ENCODE measurements around the gene MAPKAPK5.
"Not testable (repeated sequence)": the region's sequence is repeated elsewhere in the genome, so short reads cannot be mapped to it uniquely, and the experiment has no call there.

Gene MAPKAPK5

GRCh38 chr12:111828338-111828979, 13.6 kb upstream of the MAPKAPK5 start:
- no peak for DNase-seq (ENCODE audit: low read depth)

GRCh38 chr12:111829635-111830034, 12.4 kb upstream of the MAPKAPK5 start:
- not testable (repeated sequence) for DNase-seq (ENCODE audit: low read depth)

GRCh38 chr12:111834740-111835386, 7.2 kb upstream of the MAPKAPK5 start:
- DNase-seq (ENCODE audit: low read depth), result not testable (repeated sequence)

- not testable (repeated sequence) for DNase-seq (ENCODE audit: low read depth)
These were observed 6.4 kb upstream of the MAPKAPK5 start for GRCh38 chr12:111835531-111836181.

- DNase-seq (ENCODE audit: low read depth), result no peak
These were observed 3.7 kb upstream of the MAPKAPK5 start for GRCh38 chr12:111838353-111838752.

GRCh38 chr12:111840807-111841206, 1.2 kb upstream of the MAPKAPK5 start:
- no peak for DNase-seq (ENCODE audit: low read depth)

- DNase-seq (ENCODE audit: low read depth), result no peak
These were observed 735 bp upstream of the MAPKAPK5 start for GRCh38 chr12:111841236-111841749.

- DNase-seq (ENCODE audit: low read depth), result no peak
These were observed 748 bp downstream of the MAPKAPK5 start for GRCh38 chr12:111842556-111843396.

GRCh38 chr12:111846016-111846415, 4.0 kb downstream of the MAPKAPK5 start:
- no peak for DNase-seq (ENCODE audit: low read depth)

- DNase-seq (ENCODE audit: low read depth), result no peak
These were observed 8.5 kb downstream of the MAPKAPK5 start for GRCh38 chr12:111850526-111850925.

GRCh38 chr12:111858186-111858585, 16.2 kb downstream of the MAPKAPK5 start:
- DNase-seq (ENCODE audit: low read depth), result no peak

- no peak for DNase-seq (ENCODE audit: low read depth)
These were observed 16.8 kb downstream of the MAPKAPK5 start for GRCh38 chr12:111858778-111859177.

GRCh38 chr12:111864913-111865312, 22.9 kb downstream of the MAPKAPK5 start:
- DNase-seq (ENCODE audit: low read depth), result no peak

- DNase-seq (ENCODE audit: low read depth), result no peak
These were observed 25.5 kb downstream of the MAPKAPK5 start for GRCh38 chr12:111867531-111867930.

GRCh38 chr12:111868676-111869588, 26.9 kb downstream of the MAPKAPK5 start:
- no peak for DNase-seq (ENCODE audit: low read depth)

- DNase-seq (ENCODE audit: low read depth), result no peak
These were observed 27.6 kb downstream of the MAPKAPK5 start for GRCh38 chr12:111869671-111870070.

GRCh38 chr12:111870216-111870615, 28.2 kb downstream of the MAPKAPK5 start:
- no peak for DNase-seq (ENCODE audit: low read depth)

- no peak for DNase-seq (ENCODE audit: low read depth)
These were observed 28.7 kb downstream of the MAPKAPK5 start for GRCh38 chr12:111870706-111871105.

- DNase-seq (ENCODE audit: low read depth), result no peak
These were observed 31.1 kb downstream of the MAPKAPK5 start for GRCh38 chr12:111873113-111873512.

- DNase-seq (ENCODE audit: low read depth), result no peak
These were observed 39.7 kb downstream of the MAPKAPK5 start for GRCh38 chr12:111881716-111882115.

All from activated T-helper 1 cell treated with Interleukin-2 at 50 U/mL for 16 hours (primary cell).